Adrenal gland (tissue), 12 donors: ENCODE measurements around the gene BIK. TPM values are rescaled to one million over a fixed set of nuclear protein-coding genes. Genes with fewer than 3 reads are reported as not detected.

Source experiments
- DNase-seq, 7 donors: peaks; one replicate each; pipeline ENCODE4 v3.0.0-alpha.2; 2019 to 2020
- H3K27ac ChIP-seq, 5 donors: fragments of 200-600 bp; sonication (generic) in 4 of 5; 1 replicate in 3 of 5; 2 replicates in 2 of 5; pipeline versions ENCODE4 v1.5.1 to v1.8.0; 2016 to 2020; ENCODE audit warnings: mild to moderate bottlenecking in 1 of 5
- H3K27me3 ChIP-seq: fragments of 200-600 bp; 2 replicates; pipeline ENCODE4 v1.8.0; 2021
- H3K36me3 ChIP-seq, 2 donors: fragments of 200-600 bp; replicated peaks in 1 of 2; 1 replicate in 1 of 2; 2 replicates in 1 of 2; pipeline versions ENCODE4 v1.5.1 to v1.8.0; 2018 to 2022
- H3K4me1 ChIP-seq, 2 donors: fragments of 200-600 bp; replicated peaks in 1 of 2; 1 replicate in 1 of 2; 2 replicates in 1 of 2; pipeline versions ENCODE4 v1.5.1 to v1.8.0; 2018 to 2021
- H3K4me3 ChIP-seq, 4 donors: fragments of 200-600 bp; sonication (generic) in 3 of 4; one replicate each; pipeline ENCODE4 v1.5.1; 2016 to 2018
- H3K9me3 ChIP-seq, 3 donors: fragments of 200-600 bp; sonication (generic) in 1 of 3; replicated peaks in 1 of 3; 1 replicate in 2 of 3; 2 replicates in 1 of 3; pipeline versions ENCODE4 v1.5.1 to v1.8.0; 2016 to 2021
- POLR2A ChIP-seq, 2 donors: fragments of 450-650 bp; IDR thresholded peaks; one replicate each; pipeline ENCODE4 v1.6.1; 2017; ENCODE audit warnings: antibody characterized with exemption in 2 of 2, mild to moderate bottlenecking in 2 of 2, moderate library complexity in 1 of 2
- WGBS, 4 donors: extraction: QIAGEN DNeasy Blood & Tissue Kit in 2 of 4; methylation state at CpG; one replicate each; pipeline versions ENCODE4 v1.1.5 to v1.1.7; 2013 to 2017; 5-methylcytosine and 5-hydroxymethylcytosine counted together
- intact Hi-C, 2 donors: fragments of 100-400 bp; cut with DNase I; formaldehyde crosslinking; loops; one replicate each; pipeline versions ENCODE4 v1.14.1 to v1.15.0; 2022 to 2023
- polyA plus RNA-seq, 3 donors: library from polyadenylated mRNA; stranded (reverse); fragments of 200-250 nt in 2 of 3; fragments of 350-450 nt in 1 of 3; fragmentation: Illumina TruSeq in 1 of 3; extraction: RNeasy Lipid Tissue Mini Kit (QIAGEN cat#74804) in 1 of 3; gene quantifications; one replicate each; pipeline ENCODE4 v1.2.3, GENCODE V29; 2013 to 2014
- total RNA-seq, 9 donors: library from RNA; depleted of rRNA in 4 of 9; stranded (reverse); fragments of >200 nt in 4 of 9; fragments of 120-200 nt in 1 of 9; fragmentation: NEBNext Ultra II Directional in 1 of 9; extraction: Animal tissue kit (Norgen Biotek cat#: 25700) in 1 of 9; gene quantifications; one replicate each; pipeline versions ENCODE4 v1.1.0 to v1.2.4, GENCODE V29; 2013 to 2023
- TF ChIP-seq, protein P1 (sequence below), 6 experiments: fragments of 450-650 bp in 4 of 6; fragments of 200-600 bp in 2 of 6; sonication (generic) in 1 of 6; IDR thresholded peaks; 1 replicate in 5 of 6; 2 replicates in 1 of 6; pipeline versions ENCODE4 v1.5.1 to v1.8.0; 2016 to 2021; ENCODE audit warnings: antibody characterized with exemption in 6 of 6, mild to moderate bottlenecking in 2 of 6, moderate library complexity in 1 of 6
- donor health status: healthy with polysubstance abuse.
- donor health status: Bipolar disorder and iron deficiency.
- donor health status: DM: yes; HTN: yes; CAD: no.
- donor health status: DM: no; HTN: no; CAD: no.
- donor health status: DM: no; HTN: no; CAD: no.
- donor health status: DM: yes; HTN: yes; CAD: no.

BIK gene
- total and polyA plus RNA-seq, 12 donors, result 1.7 to 7.4 (median 3.0) TPM; not detected in 1

DNA sequence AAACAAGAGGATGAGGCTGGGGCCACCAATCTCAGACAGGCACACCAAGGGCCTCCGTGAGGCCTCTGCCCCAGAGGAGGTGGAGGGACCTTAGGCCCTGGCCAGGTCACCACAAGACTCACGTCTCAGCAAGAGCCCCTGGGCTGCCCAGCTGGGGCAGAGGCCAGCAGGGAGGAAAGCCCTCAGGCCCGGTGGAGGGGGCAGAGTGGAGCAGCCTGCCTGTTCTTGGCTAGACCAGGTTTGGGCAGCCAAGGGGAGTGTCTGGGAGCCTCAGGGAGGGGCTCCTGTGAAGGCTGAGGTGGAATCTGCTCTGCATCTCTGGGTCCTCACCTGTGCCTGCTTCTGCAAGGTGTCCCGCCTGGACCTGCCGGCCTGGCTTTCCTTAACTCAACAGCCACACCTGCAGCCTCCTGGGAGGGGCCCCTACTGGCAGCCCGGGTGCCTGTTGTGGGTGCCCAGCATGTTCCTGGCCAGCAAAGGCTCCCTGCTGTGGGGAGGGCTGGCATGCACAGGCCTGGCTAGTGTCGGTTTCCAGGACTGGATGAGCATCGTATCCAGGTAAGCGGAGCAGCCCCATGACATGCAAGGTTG is 64.5 kb downstream of the BIK start:
- Histone ChIP-seq H3K27me3 (no peaks in the 10 kb centered on the region), H3K4me3 (no peak overlapping the region), H3K4me1 (no peaks in the 10 kb centered on the region), H3K9me3 (no peaks in the 10 kb centered on the region), H3K36me3 (peaks cover 0 to 69% of the 10 kb centered on the region in 2 donors), H3K27ac (no peak overlapping the region)
- TF ChIP-seq, protein P1, sequence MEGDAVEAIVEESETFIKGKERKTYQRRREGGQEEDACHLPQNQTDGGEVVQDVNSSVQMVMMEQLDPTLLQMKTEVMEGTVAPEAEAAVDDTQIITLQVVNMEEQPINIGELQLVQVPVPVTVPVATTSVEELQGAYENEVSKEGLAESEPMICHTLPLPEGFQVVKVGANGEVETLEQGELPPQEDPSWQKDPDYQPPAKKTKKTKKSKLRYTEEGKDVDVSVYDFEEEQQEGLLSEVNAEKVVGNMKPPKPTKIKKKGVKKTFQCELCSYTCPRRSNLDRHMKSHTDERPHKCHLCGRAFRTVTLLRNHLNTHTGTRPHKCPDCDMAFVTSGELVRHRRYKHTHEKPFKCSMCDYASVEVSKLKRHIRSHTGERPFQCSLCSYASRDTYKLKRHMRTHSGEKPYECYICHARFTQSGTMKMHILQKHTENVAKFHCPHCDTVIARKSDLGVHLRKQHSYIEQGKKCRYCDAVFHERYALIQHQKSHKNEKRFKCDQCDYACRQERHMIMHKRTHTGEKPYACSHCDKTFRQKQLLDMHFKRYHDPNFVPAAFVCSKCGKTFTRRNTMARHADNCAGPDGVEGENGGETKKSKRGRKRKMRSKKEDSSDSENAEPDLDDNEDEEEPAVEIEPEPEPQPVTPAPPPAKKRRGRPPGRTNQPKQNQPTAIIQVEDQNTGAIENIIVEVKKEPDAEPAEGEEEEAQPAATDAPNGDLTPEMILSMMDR (IDR thresholded peaks at IDR 0.05), result no peak
- no peak for TF ChIP-seq POLR2A (IDR thresholded peaks at IDR 0.05)
- no peak for DNase-seq
- 85 to 100% (median 96%) methylated on average over 1 to 9 of the region's 9 CpGs for WGBS, 4 donors
- intact Hi-C loops, result no loop called here

DNA sequence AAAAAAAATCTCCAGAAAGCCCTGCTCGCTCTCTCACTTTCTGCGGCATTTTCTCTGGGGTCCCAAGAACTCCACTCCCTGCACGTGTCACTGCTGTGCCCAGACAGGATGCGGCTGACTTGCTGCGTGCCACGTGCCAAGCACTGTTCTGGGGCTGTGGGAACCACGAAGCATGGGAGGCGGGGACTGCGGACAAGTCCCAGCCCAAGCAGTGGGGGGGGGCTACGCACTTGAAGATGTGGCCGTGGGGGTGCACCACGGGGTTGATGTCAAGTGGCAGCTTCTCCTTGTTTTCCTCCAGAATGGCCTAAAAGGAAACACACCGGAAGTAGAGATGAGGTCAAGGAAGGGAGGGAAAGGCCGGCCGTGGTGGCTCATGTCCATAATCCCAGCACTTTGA is 65.5 kb downstream of the BIK start:
- 76 to 86% (median 83%) methylated on average over 7 to 15 of the region's 15 CpGs for WGBS, 4 donors
- TF ChIP-seq POLR2A (IDR thresholded peaks at IDR 0.05), result no peak
- TF ChIP-seq, protein P1 (IDR thresholded peaks at IDR 0.05), result no peak

DNA sequence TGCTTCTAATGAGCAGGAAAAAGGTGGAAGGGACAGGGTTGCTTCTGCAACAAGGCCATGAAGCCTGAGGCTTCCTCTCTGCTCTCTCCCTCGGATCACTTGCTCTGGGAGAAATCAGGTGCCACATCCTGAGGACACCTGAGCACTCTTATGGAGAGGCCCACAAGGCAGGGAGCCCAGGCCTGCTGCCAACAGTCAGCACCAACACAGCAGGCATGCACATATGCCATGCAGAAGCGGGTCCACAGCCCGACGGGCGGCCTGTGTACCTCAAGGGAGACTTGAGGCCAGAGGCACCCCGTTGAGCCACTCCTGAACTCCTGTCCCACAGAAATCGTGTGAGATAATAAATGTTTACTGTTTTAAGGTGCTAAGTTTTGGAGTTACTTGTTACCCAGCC is 66.9 kb downstream of the BIK start:
- no peak for DNase-seq
- peaks cover 0 to 47% of the 10 kb centered on the region in 2 donors for H3K36me3 ChIP-seq
- 87 to 95% (median 93%) methylated on average over 7 of the region's 7 CpGs for WGBS, 4 donors
- no peaks in the 10 kb centered on the region for H3K4me1 ChIP-seq
- TF ChIP-seq, protein P1 (IDR thresholded peaks at IDR 0.05), result no peak
- no peak for TF ChIP-seq POLR2A (IDR thresholded peaks at IDR 0.05)
- H3K9me3 ChIP-seq, result no peaks in the 10 kb centered on the region
- no peaks in the 10 kb centered on the region for H3K27me3 ChIP-seq
- H3K4me3 ChIP-seq, result no peak overlapping the region
- no peak overlapping the region for H3K27ac ChIP-seq
- intact Hi-C loops, result no loop called here

More for the DNA sequence above, 65.5 kb downstream of the BIK start:
- peak in 1 of 7 donors; percentile 9 for DNase-seq
- no peak overlapping the region for H3K27ac ChIP-seq
- H3K36me3 ChIP-seq, result peaks cover 0 to 61% of the 10 kb centered on the region in 2 donors
- no peaks in the 10 kb centered on the region for H3K9me3 ChIP-seq
- no peak overlapping the region for H3K4me3 ChIP-seq
- intact Hi-C loops, result no loop called here
- no peaks in the 10 kb centered on the region for H3K27me3 ChIP-seq
- no peaks in the 10 kb centered on the region for H3K4me1 ChIP-seq

Other genes with a start within 250 kb of the BIK start
- gene PACSIN2, start 95.6 kb upstream of the BIK start, total RNA-seq, result 100 to 1,000 TPM in 6 of 9 donors, 10 to 100 TPM in 3; 77.9 to 186 (median 123) TPM
- 100 to 1,000 TPM in 1 of 3 donors, 10 to 100 TPM in 2; 29.8 to 152 (median 36.5) TPM for gene PACSIN2, start 95.6 kb upstream of the BIK start, polyA plus RNA-seq
- gene TTLL1, start 21.4 kb upstream of the BIK start, total RNA-seq, result 10 to 100 TPM in 3 of 9 donors, 1 to 10 TPM in 6; 5.8 to 14.1 (median 8.5) TPM
- 10 to 100 TPM in 1 of 3 donors, 1 to 10 TPM in 2; 5.0 to 12.9 (median 7.0) TPM for gene TTLL1, start 21.4 kb upstream of the BIK start, polyA plus RNA-seq
- 10 to 100 TPM; 23.1 to 92.9 (median 28.6) TPM for gene MCAT, start 32.6 kb downstream of the BIK start, total RNA-seq
- 10 to 100 TPM; 16.9 to 28.2 (median 19.5) TPM for gene MCAT, start 32.6 kb downstream of the BIK start, polyA plus RNA-seq
- gene TSPO, start 40.8 kb downstream of the BIK start, total RNA-seq, result 100 to 1,000 TPM in 8 of 9 donors, 10 to 100 TPM in 1; 16.8 to 881 (median 233) TPM
- 100 to 1,000 TPM in 2 of 3 donors, 1 to 10 TPM in 1; 7.8 to 351 (median 182) TPM for gene TSPO, start 40.8 kb downstream of the BIK start, polyA plus RNA-seq
- gene TTLL12, start 76.4 kb downstream of the BIK start, total RNA-seq, result 10 to 100 TPM; 36.5 to 85.2 (median 67.2) TPM
- gene TTLL12, start 76.4 kb downstream of the BIK start, polyA plus RNA-seq, result 10 to 100 TPM; 22.6 to 40.0 (median 22.8) TPM
- gene SCUBE1, start 232.6 kb downstream of the BIK start, total RNA-seq, result 10 to 100 TPM in 6 of 9 donors, 1 to 10 TPM in 3; 1.4 to 34.0 (median 11.2) TPM
- gene SCUBE1, start 232.6 kb downstream of the BIK start, polyA plus RNA-seq, result 1 to 10 TPM; 2.7 to 5.3 (median 4.2) TPM